ENCODE data around the gene LTN1.
"Not testable (repeated sequence)": the region's sequence is repeated elsewhere in the genome, so short reads cannot be mapped to it uniquely, and the experiment has no call there.

Gene LTN1

GRCh38 chr21:28979092-28979491, 13.6 kb downstream of the LTN1 start:
- DNase-seq (ENCODE audit: low read depth in 2 of 2), result no peak

GRCh38 chr21:28975397-28975796, 17.3 kb downstream of the LTN1 start:
- peak; percentile 56 to 64 for DNase-seq (ENCODE audit: low read depth in 2 of 2)

DNA sequence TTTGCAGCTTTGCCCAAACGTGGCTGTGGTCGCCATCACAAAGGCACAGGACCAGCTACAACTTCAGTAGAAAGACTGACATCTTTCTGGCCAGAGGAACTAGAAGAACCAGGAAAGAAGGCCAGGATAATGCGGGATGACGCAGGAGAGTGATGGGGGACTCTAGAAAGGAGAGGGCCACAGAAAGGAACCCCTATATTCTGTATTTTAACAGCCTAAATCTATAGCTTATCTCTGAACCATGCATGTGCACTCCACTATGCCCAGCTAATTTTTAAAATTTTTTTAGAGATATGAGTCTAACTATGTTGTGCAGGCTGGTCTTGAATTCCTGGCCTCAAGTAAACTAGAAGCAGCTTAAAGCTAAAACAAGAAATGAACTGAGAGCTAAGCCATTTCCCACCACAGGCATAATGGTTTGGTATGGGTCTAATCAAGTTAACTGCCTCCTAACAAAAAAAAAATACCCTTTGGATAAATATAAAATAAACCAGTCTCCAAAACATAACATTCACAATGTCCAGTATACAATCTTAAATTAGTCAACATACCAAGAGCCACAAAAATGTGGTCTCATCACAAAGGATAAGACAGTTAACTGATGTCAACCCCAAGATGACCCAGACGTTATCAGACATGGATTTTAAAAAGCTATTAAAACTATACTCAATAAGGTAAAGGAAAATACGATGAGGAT, 18.0 kb downstream of the LTN1 start:
- DNase-seq (ENCODE audit: low read depth in 2 of 2), result no peak

DNA sequence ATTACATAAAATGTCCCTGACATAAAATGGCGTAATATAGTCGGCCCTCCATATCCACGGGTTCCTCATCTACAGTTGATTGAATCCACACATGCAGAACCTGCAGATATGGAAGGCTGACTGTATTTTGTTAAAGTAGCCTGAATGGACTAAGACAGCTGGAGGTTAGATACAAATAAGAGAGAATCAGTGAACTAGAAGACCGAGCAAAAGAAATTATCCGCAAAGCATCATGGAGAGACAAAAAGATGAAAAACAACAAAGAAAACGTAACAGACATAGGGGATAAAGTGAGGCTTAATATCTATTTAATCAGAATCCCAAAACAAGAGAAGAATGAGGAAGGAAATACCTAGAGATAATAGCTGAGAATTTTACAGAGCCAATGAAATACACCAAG, 20.3 kb downstream of the LTN1 start:
- no peak for DNase-seq (ENCODE audit: low read depth in 2 of 2)

- DNase-seq (ENCODE audit: low read depth in 2 of 2), result no peak
Observed at GRCh38 chr21:28971171-28971570, 21.5 kb downstream of the LTN1 start.

DNA sequence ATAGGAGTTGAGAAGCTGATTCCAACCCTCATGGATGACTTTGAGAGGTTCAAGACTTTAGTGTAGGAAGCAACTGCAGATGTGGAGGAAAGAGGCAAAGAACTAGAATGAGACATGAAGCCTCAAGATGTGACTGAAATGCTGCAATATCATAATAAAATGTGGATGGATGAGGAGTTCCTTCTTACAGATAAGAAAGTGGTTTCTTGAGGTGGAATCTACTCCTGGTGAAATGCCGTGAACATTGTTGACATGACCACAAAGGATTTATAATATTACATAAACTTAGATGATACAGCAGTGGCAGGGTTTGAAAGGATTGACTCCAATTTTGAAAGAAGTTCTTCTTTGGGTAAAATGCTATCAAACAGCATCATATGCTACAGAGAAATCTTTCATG, 28.8 kb downstream of the LTN1 start:
- DNase-seq (ENCODE audit: low read depth in 2 of 2), result no peak

DNA sequence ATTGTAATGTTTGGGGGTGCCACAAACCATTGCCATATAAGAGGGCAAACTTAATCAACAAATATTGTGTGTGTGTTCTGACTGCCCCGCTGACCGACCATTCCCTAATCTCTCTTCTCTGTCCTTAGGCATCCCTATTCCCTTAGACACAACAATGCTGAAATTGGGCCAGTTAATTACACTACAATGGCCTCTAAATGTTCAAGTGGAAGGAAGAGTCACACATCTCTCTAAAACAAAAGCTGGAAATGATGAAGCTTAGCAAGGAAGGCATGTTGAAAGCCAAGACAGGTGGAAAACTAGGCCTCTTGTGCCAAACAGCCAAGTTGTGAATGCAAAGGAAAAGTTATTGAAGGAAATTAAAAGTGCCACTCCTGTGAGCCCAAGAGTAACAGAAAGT, 30.2 kb downstream of the LTN1 start:
- DNase-seq (ENCODE audit: low read depth in 2 of 2), result no peak

DNA sequence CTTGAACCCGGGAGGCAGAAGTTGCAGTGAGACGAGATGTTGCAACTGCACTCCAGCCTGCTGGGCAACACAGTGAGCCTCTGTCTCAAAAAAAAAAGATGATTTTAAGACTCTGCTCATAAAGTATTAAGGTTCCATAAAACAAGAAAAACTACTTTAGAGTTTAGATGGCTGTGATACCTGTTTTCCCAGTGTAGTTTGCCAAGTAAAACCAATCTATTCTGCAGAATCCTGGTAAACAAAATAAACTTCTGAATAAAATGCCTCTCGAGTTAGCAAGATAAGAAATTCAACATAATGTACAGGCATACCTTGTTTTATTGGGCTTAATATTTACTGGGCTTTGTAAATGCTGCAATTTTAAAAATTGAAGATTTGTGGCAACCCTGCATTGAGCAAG, 30.8 kb downstream of the LTN1 start:
- DNase-seq (ENCODE audit: low read depth in 2 of 2), result no peak

GRCh38 chr21:28960245-28960644, 32.4 kb downstream of the LTN1 start:
- DNase-seq (ENCODE audit: low read depth in 2 of 2), result no peak

GRCh38 chr21:28959367-28960099, 33.1 kb downstream of the LTN1 start:
- DNase-seq (ENCODE audit: low read depth in 2 of 2), result peak; percentile 56 to 60

- no peak for DNase-seq (ENCODE audit: low read depth in 2 of 2)
Observed at GRCh38 chr21:28953247-28953646, 39.4 kb downstream of the LTN1 start.

- DNase-seq (ENCODE audit: low read depth in 2 of 2), result no peak
Observed at GRCh38 chr21:28952686-28953085, 40.0 kb downstream of the LTN1 start.

DNA sequence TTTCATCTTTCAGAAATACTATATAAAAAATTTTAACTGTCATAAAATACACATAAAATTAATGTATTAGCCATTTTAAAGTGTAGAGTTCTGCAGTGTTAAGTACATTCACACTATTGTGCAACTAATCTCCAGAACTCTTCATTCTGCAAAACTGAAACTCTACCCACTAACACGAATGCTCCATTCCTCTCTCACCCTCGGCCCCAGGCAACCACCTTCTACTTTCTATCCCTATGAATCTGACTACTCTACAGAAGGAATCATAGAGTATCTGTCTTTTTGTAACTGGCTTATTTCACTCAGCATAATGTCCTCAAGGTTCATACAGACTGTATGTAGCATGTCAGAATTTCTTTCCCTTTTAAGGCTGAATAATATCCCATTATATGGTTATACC, 43.4 kb downstream of the LTN1 start:
- DNase-seq (ENCODE audit: low read depth in 2 of 2), result no peak

GRCh38 chr21:28944296-28944695, 48.4 kb downstream of the LTN1 start:
- DNase-seq (ENCODE audit: low read depth in 2 of 2), result no peak

GRCh38 chr21:28943631-28944030, 49.0 kb downstream of the LTN1 start:
- peak; percentile 10 to 11 for DNase-seq (ENCODE audit: low read depth in 2 of 2)

DNA sequence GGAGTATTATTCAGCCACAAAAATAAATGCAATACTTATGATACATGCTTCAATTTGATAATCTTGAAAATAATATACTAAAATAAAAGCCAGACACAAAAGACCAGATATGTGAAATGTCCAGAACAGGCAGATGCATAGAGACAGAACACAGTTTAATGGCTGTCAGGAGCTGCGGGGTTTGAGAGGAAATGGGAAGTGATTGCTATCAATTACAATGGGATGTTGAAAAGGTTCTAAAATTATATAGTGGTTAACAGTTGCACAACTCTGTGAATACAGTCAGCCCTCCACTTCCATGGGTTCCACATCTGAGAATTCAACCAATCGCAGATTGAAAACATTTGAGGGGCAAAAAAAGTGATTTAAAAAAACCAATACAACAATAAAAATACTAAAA, 54.0 kb downstream of the LTN1 start:
- no peak for DNase-seq (ENCODE audit: low read depth in 2 of 2)

- no peak for DNase-seq (ENCODE audit: low read depth in 2 of 2)
Observed at GRCh38 chr21:28937737-28938136, 54.9 kb downstream of the LTN1 start.

GRCh38 chr21:28936721-28937120, 56.0 kb downstream of the LTN1 start:
- DNase-seq (ENCODE audit: low read depth in 2 of 2), result no peak

DNA sequence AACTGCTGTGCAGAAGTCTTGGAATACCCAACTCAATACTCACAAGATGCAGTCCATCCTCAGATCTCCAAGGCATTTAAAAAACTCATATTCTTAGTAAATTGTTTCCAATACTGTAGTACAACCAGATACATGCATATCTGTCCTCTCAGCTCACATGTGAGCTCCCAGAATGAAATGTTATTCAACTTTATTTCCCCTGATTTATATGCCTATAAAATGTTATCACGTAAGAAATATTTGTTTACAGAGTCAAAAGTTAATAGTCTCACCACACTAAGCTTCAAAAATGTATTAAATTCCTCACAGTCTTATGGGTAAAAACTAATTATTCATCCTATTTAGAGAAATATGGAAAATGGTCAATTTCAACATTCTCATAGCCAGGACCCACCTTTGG, 56.6 kb downstream of the LTN1 start:
- DNase-seq (ENCODE audit: low read depth in 2 of 2), result no peak

DNA sequence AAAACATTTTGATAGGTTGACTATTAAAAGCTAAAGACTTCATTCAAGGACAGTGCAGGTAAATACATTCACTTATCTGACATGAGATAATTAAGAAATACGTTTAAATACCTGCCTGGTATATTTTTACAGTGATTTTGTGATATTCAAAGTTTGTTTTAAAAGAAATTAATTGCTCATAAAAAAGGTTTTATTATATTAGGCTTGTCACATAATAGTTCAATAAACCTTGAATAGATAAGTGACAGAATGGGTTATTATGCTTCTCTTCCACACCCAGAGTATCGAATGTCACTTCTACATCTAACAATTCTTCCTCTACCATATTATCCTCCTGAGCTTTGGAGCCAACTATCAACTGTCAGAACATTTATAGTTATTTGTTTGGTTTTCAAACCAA, 60.0 kb downstream of the LTN1 start:
- DNase-seq (ENCODE audit: low read depth in 2 of 2), result no peak

- not testable (repeated sequence) for DNase-seq (ENCODE audit: low read depth in 2 of 2)
Observed at GRCh38 chr21:28931708-28932372, 60.8 kb downstream of the LTN1 start.

- no peak for DNase-seq (ENCODE audit: low read depth in 2 of 2)
Observed at GRCh38 chr21:28928578-28929420, 63.9 kb downstream of the LTN1 start.
